K562 (cell line): ENCODE data around the gene IGF2R. TPM values are rescaled to one million over a fixed set of nuclear protein-coding genes. Genes with fewer than 3 reads are reported as not detected.

Experiments
- CHD1 ChIP-seq: fragments of 200-600 bp; sonication (generic); IDR thresholded peaks from one replicate; pipeline ENCODE4 v1.6.1; 2012; ENCODE audit warnings: mild to moderate bottlenecking, moderate library complexity, low read length, inconsistent platforms
- CREBBP ChIP-seq: IDR thresholded peaks from one replicate; pipeline ENCODE4 v1.6.1; 2012; ENCODE audit warnings: low read depth, mild to moderate bottlenecking, control low read depth, inconsistent platforms, low read length
- MEIS2 ChIP-seq: fragments of 450-650 bp; IDR thresholded peaks from 2 replicates; pipeline ENCODE4 v1.6.1; 2014; ENCODE audit warnings: mild to moderate bottlenecking; ENCODE audit not compliant: partially characterized antibody
- PRMT5 ChIP-seq: sonication (generic); formaldehyde crosslinking; IDR thresholded peaks from 2 replicates; pipeline ENCODE4 v1.5.0; 2020; ENCODE audit warnings: missing genetic modification reagents
- RBFOX2 ChIP-seq: fragments of 200-400 bp; formaldehyde crosslinking; IDR thresholded peaks from 2 replicates; pipeline ENCODE4 v1.6.1; 2017; ENCODE audit warnings: low read depth, mild to moderate bottlenecking, low read length, moderate library complexity
- SAFB ChIP-seq: fragments of 200-400 bp; formaldehyde crosslinking; IDR thresholded peaks from 2 replicates; pipeline ENCODE4 v1.6.1; 2017; ENCODE audit warnings: low read depth, low read length, borderline replicate concordance
- SMAD1 ChIP-seq: fragments of 150-350 bp; IDR thresholded peaks from 2 replicates; pipeline ENCODE4 v1.6.1; 2014; ENCODE audit warnings: low read length, low read depth; ENCODE audit not compliant: partially characterized antibody
- ZBTB8A ChIP-seq: fragments of 450-650 bp; IDR thresholded peaks from 2 replicates; pipeline ENCODE4 v1.6.1; 2018; ENCODE audit warnings: mild to moderate bottlenecking, moderate library complexity; ENCODE audit not compliant: partially characterized antibody
- ZNF146 ChIP-seq: IDR thresholded peaks from one replicate; pipeline ENCODE4 v1.6.1; 2018; ENCODE audit warnings: missing compliant biosample characterization; ENCODE audit not compliant: unreplicated experiment
- ZNF431 ChIP-seq: sonication (generic); formaldehyde crosslinking; IDR thresholded peaks from 2 replicates; pipeline ENCODE4 v1.8.0; 2022; ENCODE audit warnings: mild to moderate bottlenecking, missing genetic modification reagents
- ZNF589 ChIP-seq: fragments of 200-800 bp; sonication (Bioruptor generic); IDR thresholded peaks from 2 replicates; pipeline ENCODE4 v1.6.1; 2016; ENCODE audit warnings: low read depth, missing genetic modification characterization, missing compliant biosample characterization
- ZZZ3 ChIP-seq: fragments of 450-650 bp; IDR thresholded peaks from 2 replicates; pipeline ENCODE4 v1.6.1; 2016; ENCODE audit warnings: antibody characterized with exemption, mild to moderate bottlenecking, moderate library complexity
- polyA plus RNA-seq, 8 experiments: library from polyadenylated mRNA; depleted of rRNA in 4 of 8; stranded (reverse) in 5 of 8; unstranded in 3 of 8; fragments of >200 nt; fragmentation: Nextera tagmentation in 2 of 8; fragmentation: Illumina TruSeq in 1 of 8; extraction: Ambion mirVana in 2 of 8; extraction: Trizol in 1 of 8; gene quantifications; 2 replicates each; pipeline versions ENCODE4 v1.2.1 to v1.2.3, GENCODE V29; 2011 to 2014; ENCODE audit warnings: inconsistent platforms in 1 of 8, missing spikeins in 1 of 8
- total RNA-seq, 7 experiments: library from RNA; depleted of rRNA in 6 of 7; stranded (reverse); fragments of >200 nt in 6 of 7; fragmentation: Illumina TruSeq in 2 of 7; extraction: Trizol in 2 of 7; gene quantifications; 2 replicates each; pipeline versions ENCODE4 v1.2.1 to v1.2.3, GENCODE V29; 2011 to 2021; ENCODE audit warnings: low replicate concordance in 1 of 7
- TF ChIP-seq, protein P1 (sequence below): IDR thresholded peaks from 2 replicates; pipeline ENCODE4 v1.6.1; 2016; ENCODE audit warnings: missing genetic modification characterization, missing compliant biosample characterization
- TF ChIP-seq, protein P2 (sequence below): sonication (generic); formaldehyde crosslinking; IDR thresholded peaks from 2 replicates; pipeline ENCODE4 v1.8.0; 2022; ENCODE audit warnings: missing genetic modification reagents, mild to moderate bottlenecking, moderate library complexity, borderline replicate concordance
- TF ChIP-seq, protein P3 (sequence below): fragments of 250-450 bp; sonication (Bioruptor Pico); IDR thresholded peaks from 2 replicates; pipeline ENCODE4 v1.6.1; 2021; ENCODE audit warnings: mild to moderate bottlenecking
- TF ChIP-seq, protein P4 (sequence below): fragments of 250-450 bp; sonication (Bioruptor Pico); IDR thresholded peaks from 2 replicates; pipeline ENCODE4 v1.8.0; 2022; ENCODE audit warnings: inconsistent platforms, mild to moderate bottlenecking, moderate library complexity, borderline replicate concordance
- TF ChIP-seq, protein P5 (sequence below): sonication (generic); formaldehyde crosslinking; IDR thresholded peaks from 2 replicates; pipeline ENCODE4 v1.8.0; 2022; ENCODE audit warnings: mild to moderate bottlenecking, missing genetic modification reagents, borderline replicate concordance
- TF ChIP-seq, protein P6 (sequence below), 2 experiments: fragments of 450-650 bp; IDR thresholded peaks; 2 replicates each; pipeline ENCODE4 v1.6.1; 2016

The IGF2R gene
- total and polyA plus RNA-seq, 9 of the 15 experiments (the other 6 are each of a cell fraction or from before 2014, with no cell fraction given) = 3.5 to 92.3 (median 34.5) TPM

DNA sequence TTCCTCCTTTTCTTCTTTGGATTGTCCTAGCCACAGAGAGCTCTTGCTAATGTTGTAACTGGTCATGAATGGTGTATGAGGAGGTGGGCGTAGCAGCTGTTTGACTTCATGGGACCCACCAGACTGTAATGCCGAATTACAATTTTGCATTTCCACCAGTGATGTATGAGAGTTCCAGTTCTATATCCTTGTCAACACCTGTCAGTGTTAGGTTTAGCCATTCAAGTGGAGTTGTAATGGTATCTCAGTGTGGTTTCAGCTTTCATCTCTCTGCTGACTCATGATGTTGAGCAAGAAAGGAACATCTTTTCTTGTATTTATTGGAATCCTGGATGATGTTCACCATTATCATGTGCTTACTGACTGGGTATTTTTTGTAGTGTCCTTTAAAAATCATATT, 5.1 kb downstream of the IGF2R start (continued):
- TF ChIP-seq, protein P1, sequence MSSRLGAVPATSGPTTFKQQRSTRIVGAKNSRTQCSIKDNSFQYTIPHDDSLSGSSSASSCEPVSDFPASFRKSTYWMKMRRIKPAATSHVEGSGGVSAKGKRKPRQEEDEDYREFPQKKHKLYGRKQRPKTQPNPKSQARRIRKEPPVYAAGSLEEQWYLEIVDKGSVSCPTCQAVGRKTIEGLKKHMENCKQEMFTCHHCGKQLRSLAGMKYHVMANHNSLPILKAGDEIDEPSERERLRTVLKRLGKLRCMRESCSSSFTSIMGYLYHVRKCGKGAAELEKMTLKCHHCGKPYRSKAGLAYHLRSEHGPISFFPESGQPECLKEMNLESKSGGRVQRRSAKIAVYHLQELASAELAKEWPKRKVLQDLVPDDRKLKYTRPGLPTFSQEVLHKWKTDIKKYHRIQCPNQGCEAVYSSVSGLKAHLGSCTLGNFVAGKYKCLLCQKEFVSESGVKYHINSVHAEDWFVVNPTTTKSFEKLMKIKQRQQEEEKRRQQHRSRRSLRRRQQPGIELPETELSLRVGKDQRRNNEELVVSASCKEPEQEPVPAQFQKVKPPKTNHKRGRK (tag) = no peak
- TF ChIP-seq ZNF431 (CRISPR knock-in tag) = no peak
- no peak for TF ChIP-seq ZNF589
- TF ChIP-seq, protein P2, sequence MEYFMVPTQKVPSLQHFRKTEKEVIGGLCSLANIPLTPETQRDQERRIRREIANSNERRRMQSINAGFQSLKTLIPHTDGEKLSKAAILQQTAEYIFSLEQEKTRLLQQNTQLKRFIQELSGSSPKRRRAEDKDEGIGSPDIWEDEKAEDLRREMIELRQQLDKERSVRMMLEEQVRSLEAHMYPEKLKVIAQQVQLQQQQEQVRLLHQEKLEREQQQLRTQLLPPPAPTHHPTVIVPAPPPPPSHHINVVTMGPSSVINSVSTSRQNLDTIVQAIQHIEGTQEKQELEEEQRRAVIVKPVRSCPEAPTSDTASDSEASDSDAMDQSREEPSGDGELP (CRISPR knock-in tag) = no peak
- TF ChIP-seq, protein P3, sequence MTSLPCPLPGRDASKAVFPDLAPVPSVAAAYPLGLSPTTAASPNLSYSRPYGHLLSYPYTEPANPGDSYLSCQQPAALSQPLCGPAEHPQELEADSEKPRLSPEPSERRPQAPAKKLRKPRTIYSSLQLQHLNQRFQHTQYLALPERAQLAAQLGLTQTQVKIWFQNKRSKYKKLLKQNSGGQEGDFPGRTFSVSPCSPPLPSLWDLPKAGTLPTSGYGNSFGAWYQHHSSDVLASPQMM (CRISPR knock-in tag) = no peak
- no peak for TF ChIP-seq SAFB
- TF ChIP-seq MEIS2 = peak; percentile 96
- TF ChIP-seq, protein P4, sequence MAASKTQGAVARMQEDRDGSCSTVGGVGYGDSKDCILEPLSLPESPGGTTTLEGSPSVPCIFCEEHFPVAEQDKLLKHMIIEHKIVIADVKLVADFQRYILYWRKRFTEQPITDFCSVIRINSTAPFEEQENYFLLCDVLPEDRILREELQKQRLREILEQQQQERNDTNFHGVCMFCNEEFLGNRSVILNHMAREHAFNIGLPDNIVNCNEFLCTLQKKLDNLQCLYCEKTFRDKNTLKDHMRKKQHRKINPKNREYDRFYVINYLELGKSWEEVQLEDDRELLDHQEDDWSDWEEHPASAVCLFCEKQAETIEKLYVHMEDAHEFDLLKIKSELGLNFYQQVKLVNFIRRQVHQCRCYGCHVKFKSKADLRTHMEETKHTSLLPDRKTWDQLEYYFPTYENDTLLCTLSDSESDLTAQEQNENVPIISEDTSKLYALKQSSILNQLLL (CRISPR knock-in tag) = no peak
- no peak for TF ChIP-seq CREBBP
- TF ChIP-seq, protein P5, sequence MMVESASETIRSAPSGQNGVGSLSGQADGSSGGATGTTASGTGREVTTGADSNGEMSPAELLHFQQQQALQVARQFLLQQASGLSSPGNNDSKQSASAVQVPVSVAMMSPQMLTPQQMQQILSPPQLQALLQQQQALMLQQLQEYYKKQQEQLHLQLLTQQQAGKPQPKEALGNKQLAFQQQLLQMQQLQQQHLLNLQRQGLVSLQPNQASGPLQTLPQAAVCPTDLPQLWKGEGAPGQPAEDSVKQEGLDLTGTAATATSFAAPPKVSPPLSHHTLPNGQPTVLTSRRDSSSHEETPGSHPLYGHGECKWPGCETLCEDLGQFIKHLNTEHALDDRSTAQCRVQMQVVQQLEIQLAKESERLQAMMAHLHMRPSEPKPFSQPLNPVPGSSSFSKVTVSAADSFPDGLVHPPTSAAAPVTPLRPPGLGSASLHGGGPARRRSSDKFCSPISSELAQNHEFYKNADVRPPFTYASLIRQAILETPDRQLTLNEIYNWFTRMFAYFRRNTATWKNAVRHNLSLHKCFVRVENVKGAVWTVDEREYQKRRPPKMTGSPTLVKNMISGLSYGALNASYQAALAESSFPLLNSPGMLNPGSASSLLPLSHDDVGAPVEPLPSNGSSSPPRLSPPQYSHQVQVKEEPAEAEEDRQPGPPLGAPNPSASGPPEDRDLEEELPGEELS = no peak
- TF ChIP-seq, protein P6, sequence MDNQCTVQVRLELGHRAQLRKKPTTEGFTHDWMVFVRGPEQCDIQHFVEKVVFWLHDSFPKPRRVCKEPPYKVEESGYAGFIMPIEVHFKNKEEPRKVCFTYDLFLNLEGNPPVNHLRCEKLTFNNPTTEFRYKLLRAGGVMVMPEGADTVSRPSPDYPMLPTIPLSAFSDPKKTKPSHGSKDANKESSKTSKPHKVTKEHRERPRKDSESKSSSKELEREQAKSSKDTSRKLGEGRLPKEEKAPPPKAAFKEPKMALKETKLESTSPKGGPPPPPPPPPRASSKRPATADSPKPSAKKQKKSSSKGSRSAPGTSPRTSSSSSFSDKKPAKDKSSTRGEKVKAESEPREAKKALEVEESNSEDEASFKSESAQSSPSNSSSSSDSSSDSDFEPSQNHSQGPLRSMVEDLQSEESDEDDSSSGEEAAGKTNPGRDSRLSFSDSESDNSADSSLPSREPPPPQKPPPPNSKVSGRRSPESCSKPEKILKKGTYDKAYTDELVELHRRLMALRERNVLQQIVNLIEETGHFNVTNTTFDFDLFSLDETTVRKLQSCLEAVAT (IDR thresholded peaks at IDR 0.05) = peak in 1 of 2 experiments; percentile 49; a peak in 1 of 4 replicates
- TF ChIP-seq CHD1 = no peak
- TF ChIP-seq PRMT5 (CRISPR knock-in tag) = no peak
- no peak for TF ChIP-seq ZZZ3
- TF ChIP-seq SMAD1 = no peak
- no peak for TF ChIP-seq RBFOX2
- no peak for TF ChIP-seq ZNF146 (CRISPR knock-in tag)
- TF ChIP-seq ZBTB8A = no peak
